PFSK-1 (cell line): ENCODE data around the gene MYO9A.

Experiments used
- FOXP2 ChIP-seq: optimal IDR thresholded peaks from 2 replicates; pipeline ENCODE3; 2011; ENCODE audit warnings: borderline replicate concordance, control low read depth, inconsistent platforms; ENCODE audit not compliant: insufficient read depth; ENCODE audit errors: extremely low read length, extremely low read depth
- POLR2AphosphoS5 ChIP-seq: IDR thresholded peaks from 2 replicates; pipeline ENCODE4 v1.6.1; 2012; ENCODE audit warnings: low read depth, mild to moderate bottlenecking, control low read depth, low read length, moderate library complexity
- REST ChIP-seq, 2 experiments: IDR thresholded peaks; 2 replicates each; pipeline versions ENCODE4 v1.6.1 to v1.8.0; 2011 to 2012; ENCODE audit warnings: low read depth in 2 of 2, low read length in 2 of 2, control low read depth in 1 of 2, inconsistent platforms in 1 of 2, mild to moderate bottlenecking in 1 of 2, moderate library complexity in 1 of 2; ENCODE audit not compliant: insufficient read depth in 1 of 2
- SIN3A ChIP-seq: IDR thresholded peaks from 2 replicates; pipeline ENCODE4 v1.6.1; 2012; ENCODE audit warnings: mild to moderate bottlenecking, low read length, moderate library complexity, borderline replicate concordance; ENCODE audit not compliant: insufficient read depth
- TAF1 ChIP-seq: IDR thresholded peaks from 2 replicates; pipeline ENCODE4 v1.6.1; 2012; ENCODE audit warnings: low read length, control low read depth, borderline replicate concordance; ENCODE audit not compliant: insufficient read depth

The MYO9A gene

GRCh38 chr15:71822890-71823630, 294.9 kb downstream of the MYO9A start:
- TF ChIP-seq TAF1 = no peak
- TF ChIP-seq SIN3A = no peak
- no peak for TF ChIP-seq POLR2AphosphoS5
- no peak for TF ChIP-seq FOXP2
- no peak for TF ChIP-seq REST (IDR thresholded peaks at IDR 0.05; ENCODE audit: insufficient read depth in 1 of 2, low read depth in 2 of 2, low read length in 2 of 2)

GRCh38 chr15:71821547-71822129, 296.3 kb downstream of the MYO9A start:
- no peak for TF ChIP-seq SIN3A
- TF ChIP-seq POLR2AphosphoS5 = no peak
- TF ChIP-seq FOXP2 = no peak
- no peak for TF ChIP-seq REST (IDR thresholded peaks at IDR 0.05; ENCODE audit: insufficient read depth in 1 of 2, low read depth in 2 of 2, low read length in 2 of 2)
- TF ChIP-seq TAF1 = no peak

GRCh38 chr15:71820127-71820526, 297.8 kb downstream of the MYO9A start:
- TF ChIP-seq TAF1 (no peak), REST (IDR thresholded peaks at IDR 0.05; ENCODE audit: insufficient read depth in 1 of 2, low read depth in 2 of 2, low read length in 2 of 2) (no peak), FOXP2 (no peak), POLR2AphosphoS5 (no peak), SIN3A (no peak)

- TF ChIP-seq SIN3A = no peak
- no peak for TF ChIP-seq FOXP2
- TF ChIP-seq POLR2AphosphoS5 = no peak
- TF ChIP-seq REST (IDR thresholded peaks at IDR 0.05; ENCODE audit: insufficient read depth in 1 of 2, low read depth in 2 of 2, low read length in 2 of 2) = no peak
- TF ChIP-seq TAF1 = no peak
Observed at GRCh38 chr15:71817351-71817750, 300.6 kb downstream of the MYO9A start.

- TF ChIP-seq REST (IDR thresholded peaks at IDR 0.05; ENCODE audit: insufficient read depth in 1 of 2, low read depth in 2 of 2, low read length in 2 of 2) = no peak
- no peak for TF ChIP-seq TAF1
- TF ChIP-seq SIN3A = no peak
- no peak for TF ChIP-seq POLR2AphosphoS5
- TF ChIP-seq FOXP2 = no peak
Observed at GRCh38 chr15:71815301-71815700, 302.6 kb downstream of the MYO9A start.
